Middle frontal gyrus (tissue), 1 donor: ENCODE results near the gene CCNG1.
"Not testable (repeated sequence)": the region's sequence is repeated elsewhere in the genome, so short reads cannot be mapped to it uniquely, and the experiment has no call there.

Experiments used
- DNase-seq: peaks from one replicate; pipeline ENCODE4 v3.0.0-alpha.2; 2015; ENCODE audit warnings: low spot score; ENCODE audit errors: extremely low spot score

The CCNG1 gene

DNA sequence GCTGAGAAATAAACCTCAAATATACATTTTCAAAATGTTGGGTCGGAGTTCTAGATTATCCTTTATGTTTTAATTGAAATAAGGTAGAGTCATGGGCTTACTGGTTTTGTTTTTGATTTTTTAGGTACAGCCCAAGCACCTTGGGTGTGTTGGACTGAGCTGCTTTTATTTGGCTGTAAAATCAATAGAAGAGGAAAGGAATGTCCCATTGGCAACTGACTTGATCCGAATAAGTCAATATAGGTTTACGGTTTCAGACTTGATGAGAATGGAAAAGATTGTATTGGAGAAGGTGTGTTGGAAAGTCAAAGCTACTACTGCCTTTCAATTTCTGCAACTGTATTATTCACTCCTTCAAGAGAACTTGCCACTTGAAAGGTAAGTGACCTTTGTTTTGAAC is 3.6 kb downstream of the CCNG1 start:
- DNase-seq, result no peak

DNA sequence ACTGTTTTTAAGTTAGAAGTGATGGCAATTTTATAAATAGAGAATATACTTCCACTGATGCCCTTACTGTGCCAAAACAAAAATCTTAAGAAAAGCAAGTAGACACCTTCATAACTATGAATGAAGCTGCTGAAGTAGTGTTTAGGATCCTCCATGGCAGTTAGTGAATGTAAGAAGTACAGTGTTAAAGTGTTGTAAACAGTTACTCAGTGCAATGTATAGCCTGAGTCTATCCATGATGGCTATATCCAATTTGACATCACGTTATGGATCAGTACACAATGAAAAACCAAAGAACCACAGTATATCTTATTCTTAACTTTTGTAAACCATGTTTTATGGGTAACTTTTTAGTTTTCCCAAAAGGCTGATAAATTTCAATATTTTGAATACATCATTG is 7.1 kb downstream of the CCNG1 start:
- DNase-seq, result no peak

- no peak for DNase-seq
Observed at GRCh38 chr5:163445345-163445744, 8.0 kb downstream of the CCNG1 start.

DNA sequence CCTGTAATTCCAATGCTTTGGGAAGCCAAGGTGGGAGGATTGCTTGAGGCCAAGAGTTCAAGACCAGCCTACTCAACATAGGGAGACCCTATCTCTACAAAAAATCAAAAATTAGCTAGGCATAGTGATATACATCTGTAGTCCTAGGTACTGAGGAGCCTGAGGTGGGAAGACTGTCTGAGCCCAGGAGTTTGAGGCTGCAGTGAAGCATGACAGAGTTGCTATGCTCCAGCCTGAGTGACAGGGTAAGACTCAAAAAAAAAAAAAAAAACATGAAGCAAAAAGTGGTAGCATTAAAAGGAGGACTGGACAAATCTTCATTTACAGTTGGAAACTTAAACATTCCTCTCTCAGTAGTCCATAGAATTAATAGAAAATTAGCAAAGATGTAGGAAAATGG is 9.8 kb downstream of the CCNG1 start:
- no peak for DNase-seq

GRCh38 chr5:163447875-163448274 is 10.5 kb downstream of the CCNG1 start:
- no peak for DNase-seq

DNA sequence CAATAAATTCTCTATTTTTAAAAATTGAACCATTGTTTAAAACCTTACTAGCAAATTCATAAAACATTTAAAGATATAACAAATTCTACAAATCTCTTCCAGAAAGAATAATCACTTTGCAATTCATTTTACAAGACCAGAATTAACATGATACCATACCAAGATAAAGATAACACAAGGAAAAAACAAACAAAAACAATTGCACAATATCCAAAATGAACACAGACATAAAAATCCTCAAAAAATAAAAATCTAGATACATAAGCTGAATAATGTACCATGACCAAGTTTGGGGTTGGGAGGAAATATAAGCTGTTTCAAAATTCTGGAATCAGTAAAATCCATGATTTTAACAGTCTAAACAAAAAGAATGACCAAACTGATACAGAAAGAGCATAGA is 11.1 kb downstream of the CCNG1 start:
- no peak for DNase-seq

GRCh38 chr5:163451489-163451888 is 14.1 kb downstream of the CCNG1 start:
- no peak for DNase-seq

DNA sequence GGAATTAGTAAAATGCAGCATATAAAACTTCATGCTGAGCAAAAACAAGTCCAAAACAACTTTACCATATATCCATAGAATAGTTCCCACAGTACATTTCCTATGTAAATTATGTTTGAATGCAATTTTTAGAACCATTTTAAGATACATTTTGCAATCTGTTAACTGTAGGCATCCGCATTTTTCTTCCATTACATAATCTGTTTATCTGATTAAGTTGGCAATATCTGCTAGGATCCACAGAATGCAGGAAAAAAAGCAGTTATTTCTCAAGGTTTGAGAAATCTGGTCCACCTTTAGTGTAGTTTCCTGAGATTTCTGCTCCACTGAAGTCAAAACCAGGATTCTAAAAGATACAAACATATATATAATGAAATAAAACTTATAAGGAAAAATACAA is 16.3 kb downstream of the CCNG1 start:
- no peak for DNase-seq

DNA sequence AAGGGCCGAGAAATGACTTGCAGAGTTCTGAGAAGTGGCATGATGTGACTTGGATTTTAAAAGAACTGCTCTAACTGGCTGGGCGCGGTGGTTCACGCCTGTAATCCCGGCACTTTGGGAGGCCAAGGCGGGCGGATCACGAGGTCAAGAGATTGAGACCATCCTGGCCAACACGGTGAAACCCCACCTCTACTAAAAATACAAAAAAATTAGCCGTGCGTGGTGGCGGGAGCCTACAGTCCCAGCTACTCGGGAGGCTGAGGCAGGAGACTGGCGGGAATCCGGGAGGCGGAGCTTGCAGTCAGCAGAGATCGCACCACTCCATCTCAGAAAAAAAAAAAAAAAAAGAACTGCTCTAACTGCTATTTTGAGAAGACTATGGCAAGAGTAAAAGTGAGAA is 18.0 kb downstream of the CCNG1 start:
- not testable (repeated sequence) for DNase-seq

GRCh38 chr5:163456029-163456589 is 18.7 kb downstream of the CCNG1 start:
- DNase-seq, result no peak

- no peak for DNase-seq
Observed at GRCh38 chr5:163456840-163457239, 19.4 kb downstream of the CCNG1 start.

GRCh38 chr5:163458778-163459385 is 21.5 kb downstream of the CCNG1 start:
- no peak for DNase-seq

GRCh38 chr5:163459462-163459818 is 22.0 kb downstream of the CCNG1 start:
- DNase-seq, result no peak

GRCh38 chr5:163459819-163460561 is 22.6 kb downstream of the CCNG1 start, which contains the start of gene NUDCD2:
NUDCD2 (minus strand) TSS chr5:163460102; CDS start chr5:163460050, 52 bp downstream.
- peak; percentile 94 for DNase-seq

GRCh38 chr5:163460562-163461171 is 23.3 kb downstream of the CCNG1 start, which contains the start of gene HMMR:
HMMR (plus strand) TSS chr5:163460632; CDS start chr5:163460693, 61 bp downstream.
- no peak for DNase-seq

- no peak for DNase-seq
Observed at GRCh38 chr5:163463063-163463435, 25.7 kb downstream of the CCNG1 start.

DNA sequence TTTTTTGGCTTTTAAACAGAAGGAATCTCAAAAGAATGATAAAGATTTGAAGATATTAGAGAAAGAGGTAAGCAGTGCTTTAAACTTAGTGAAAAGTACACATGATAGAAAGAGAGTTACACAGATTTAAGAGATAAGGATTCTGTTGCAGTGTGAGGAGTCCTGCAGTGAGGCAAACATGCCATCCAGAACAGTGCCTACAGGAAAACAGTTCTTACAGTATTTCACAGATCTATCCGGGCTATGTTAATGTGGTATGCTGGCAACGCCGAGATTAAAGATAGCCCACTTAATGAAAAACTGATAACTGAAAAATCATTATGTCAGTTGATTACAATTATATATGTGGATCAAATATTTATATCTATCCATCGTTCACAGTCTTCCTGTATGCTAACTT is 30.3 kb downstream of the CCNG1 start:
- no peak for DNase-seq

GRCh38 chr5:163473635-163474243 is 36.3 kb downstream of the CCNG1 start:
- DNase-seq, result no peak

- no peak for DNase-seq
Observed at GRCh38 chr5:163475411-163475810, 38.0 kb downstream of the CCNG1 start.

- no peak for DNase-seq
Observed at GRCh38 chr5:163478126-163478981, 41.0 kb downstream of the CCNG1 start.

GRCh38 chr5:163478982-163479271 is 41.5 kb downstream of the CCNG1 start:
- no peak for DNase-seq
